ENCODE data around the gene BNC1. TPM values are rescaled to one million over a fixed set of nuclear protein-coding genes. Genes with fewer than 3 reads are reported as not detected.
"Not testable (repeated sequence)": the region's sequence is repeated elsewhere in the genome, so short reads cannot be mapped to it uniquely, and the experiment has no call there.

Gene BNC1
- polyA plus RNA-seq, 3 donors: 0.13 to 0.23 (median 0.23) TPM

DNA sequence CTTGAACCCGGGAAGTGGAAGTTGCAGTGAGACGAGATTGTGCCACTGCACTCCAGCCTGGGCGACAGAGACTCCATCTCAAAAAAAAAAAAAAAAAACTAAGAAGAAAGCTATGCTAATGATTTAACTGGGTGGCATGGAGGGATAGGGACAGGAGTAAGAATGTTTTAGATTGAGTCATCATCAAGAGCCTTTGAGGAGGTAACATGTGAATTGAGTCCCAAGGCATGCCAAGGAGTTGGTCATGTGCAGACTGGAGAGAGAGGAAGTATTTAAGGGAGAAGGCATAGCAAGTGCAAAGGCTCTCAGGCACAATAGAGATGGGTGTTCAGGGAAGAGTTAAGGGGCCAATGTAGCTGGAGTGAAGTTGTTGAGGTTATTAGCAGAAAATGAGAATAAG, 9.1 kb downstream of the BNC1 start:
- DNase-seq (ENCODE audit: extremely low read depth in 1 of 11, low read depth in 9 of 11, low spot score in 4 of 11): no peak

DNA sequence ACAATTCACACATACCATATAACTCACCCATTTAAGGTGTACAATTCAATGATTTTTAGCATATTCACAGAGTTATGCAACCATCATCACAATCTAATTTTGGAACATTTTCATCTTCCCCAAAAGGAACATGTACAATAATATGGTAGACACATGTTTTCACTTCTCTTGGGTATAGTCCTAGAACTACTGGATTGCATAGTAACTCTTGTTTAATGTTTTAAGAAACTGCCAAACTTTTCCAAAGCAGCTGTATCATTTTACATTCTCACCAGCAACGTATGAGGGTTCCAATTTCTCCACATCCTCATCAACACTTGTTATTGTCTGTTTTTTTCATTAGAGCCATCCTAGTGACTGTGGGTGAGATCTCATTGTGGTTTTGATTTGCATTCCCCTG, 14.3 kb downstream of the BNC1 start:
- DNase-seq (ENCODE audit: extremely low read depth in 1 of 11, low read depth in 9 of 11, low spot score in 4 of 11): no peak

DNA sequence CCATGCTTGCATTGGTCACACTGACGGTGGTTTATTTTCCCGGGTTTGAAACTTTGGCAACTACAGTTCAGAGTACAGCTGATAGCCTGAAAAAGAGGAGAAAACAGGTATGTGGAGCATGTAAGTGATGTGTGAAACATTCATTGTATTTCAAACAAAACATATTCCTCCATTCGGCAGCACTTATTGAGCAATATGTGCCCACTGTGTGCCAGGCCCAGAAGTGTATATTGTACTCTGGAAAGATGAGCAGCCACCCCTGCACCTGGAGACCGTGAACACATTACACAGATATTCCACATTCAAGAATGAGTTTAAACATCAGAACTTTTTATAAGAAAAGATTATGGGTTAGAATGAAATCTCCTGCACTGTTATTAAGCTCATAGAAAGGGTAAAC, 16.3 kb downstream of the BNC1 start:
- DNase-seq (ENCODE audit: extremely low read depth in 1 of 11, low read depth in 9 of 11, low spot score in 4 of 11): no peak

DNA sequence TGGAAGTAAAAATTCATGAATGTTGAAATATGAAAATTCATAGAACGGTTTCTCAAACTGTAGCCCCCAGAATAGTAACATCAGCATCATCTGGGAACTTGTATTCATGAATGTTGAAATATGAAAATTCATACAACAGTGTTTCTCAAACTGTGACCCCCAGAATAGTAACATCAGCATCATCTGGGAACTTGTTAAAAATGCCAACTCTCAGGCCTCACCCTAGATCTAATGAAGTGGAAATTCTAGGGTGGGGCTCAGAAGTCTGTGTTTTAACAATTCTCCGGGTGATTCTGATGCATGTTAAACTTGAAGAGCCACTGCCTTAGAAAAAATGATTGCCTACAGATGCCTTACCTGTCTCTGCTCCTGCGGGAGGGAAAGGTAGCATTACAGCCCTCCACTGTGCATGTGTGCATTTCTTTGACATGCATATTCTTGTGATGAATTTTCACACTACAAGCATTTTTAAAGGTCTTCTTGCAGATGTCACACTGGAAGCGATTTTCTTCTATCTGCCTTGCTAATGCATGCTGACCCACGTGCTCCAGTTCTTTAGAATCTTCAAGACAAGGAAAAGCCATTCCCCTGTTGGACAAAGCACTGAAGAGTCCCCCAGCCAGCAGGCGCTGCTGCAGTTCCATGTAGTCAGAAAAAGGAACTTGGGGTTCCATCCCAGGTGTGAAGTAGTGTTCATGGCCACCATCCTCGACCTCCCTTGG, 21.7 kb downstream of the BNC1 start:
- no peak for DNase-seq (ENCODE audit: extremely low read depth in 1 of 11, low read depth in 9 of 11, low spot score in 4 of 11)

DNA sequence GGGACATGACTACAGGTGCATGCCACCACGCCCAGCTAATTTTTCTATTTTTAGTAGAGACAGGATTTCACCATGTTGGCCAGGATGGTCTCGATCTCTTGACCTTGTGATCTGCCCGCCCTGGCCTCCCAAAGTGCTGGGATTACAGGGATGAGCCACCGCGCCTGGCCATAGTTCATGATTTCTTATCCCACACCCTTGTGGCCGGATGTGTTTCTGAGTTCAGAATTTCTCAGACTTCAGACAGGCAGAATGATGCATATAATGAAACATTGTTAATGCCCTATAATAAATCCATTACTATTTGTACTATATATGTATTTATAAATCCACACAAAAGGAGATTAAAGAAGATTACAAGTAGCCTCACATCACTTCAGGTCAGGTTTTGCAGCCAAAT, 22.3 kb downstream of the BNC1 start:
- DNase-seq (ENCODE audit: extremely low read depth in 1 of 11, low read depth in 9 of 11, low spot score in 4 of 11): not testable (repeated sequence)

DNA sequence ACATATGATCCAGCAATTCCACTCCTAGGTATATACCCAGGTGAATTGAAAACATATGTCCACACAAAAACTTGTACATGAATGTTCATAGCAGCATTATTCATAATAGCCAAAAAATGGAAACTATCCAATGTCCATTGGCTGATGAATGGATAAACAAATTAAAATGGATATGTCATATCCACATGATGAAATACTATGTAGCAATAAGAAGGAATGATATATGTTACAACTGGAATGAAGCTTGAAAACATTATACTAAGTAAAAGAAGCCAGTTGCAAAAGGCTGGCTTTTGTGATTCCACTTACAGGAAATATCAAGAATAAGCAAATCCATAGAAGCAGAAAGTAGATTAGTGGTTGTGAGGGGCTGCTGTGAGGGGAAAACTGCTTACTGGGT, 33.7 kb downstream of the BNC1 start:
- DNase-seq (ENCODE audit: extremely low read depth in 1 of 11, low read depth in 9 of 11, low spot score in 4 of 11): no peak

DNA sequence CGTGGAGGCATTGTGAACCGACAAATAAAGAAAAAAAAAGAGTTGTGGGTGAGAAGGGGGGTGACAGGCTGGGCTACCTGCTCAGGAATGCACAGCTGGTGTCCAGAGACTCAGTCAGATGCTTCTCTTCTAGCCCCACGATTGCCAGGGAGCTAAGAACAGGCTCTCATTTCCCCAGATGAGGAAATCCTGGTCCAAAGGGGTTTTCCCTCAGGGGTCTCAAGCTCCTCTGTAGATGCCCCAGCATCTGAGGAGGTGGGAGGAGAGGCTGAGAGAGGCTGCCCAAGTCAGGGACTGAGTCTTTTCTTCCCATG, 35.5 kb downstream of the BNC1 start:
- DNase-seq (ENCODE audit: extremely low read depth in 1 of 11, low read depth in 9 of 11, low spot score in 4 of 11): no peak

DNA sequence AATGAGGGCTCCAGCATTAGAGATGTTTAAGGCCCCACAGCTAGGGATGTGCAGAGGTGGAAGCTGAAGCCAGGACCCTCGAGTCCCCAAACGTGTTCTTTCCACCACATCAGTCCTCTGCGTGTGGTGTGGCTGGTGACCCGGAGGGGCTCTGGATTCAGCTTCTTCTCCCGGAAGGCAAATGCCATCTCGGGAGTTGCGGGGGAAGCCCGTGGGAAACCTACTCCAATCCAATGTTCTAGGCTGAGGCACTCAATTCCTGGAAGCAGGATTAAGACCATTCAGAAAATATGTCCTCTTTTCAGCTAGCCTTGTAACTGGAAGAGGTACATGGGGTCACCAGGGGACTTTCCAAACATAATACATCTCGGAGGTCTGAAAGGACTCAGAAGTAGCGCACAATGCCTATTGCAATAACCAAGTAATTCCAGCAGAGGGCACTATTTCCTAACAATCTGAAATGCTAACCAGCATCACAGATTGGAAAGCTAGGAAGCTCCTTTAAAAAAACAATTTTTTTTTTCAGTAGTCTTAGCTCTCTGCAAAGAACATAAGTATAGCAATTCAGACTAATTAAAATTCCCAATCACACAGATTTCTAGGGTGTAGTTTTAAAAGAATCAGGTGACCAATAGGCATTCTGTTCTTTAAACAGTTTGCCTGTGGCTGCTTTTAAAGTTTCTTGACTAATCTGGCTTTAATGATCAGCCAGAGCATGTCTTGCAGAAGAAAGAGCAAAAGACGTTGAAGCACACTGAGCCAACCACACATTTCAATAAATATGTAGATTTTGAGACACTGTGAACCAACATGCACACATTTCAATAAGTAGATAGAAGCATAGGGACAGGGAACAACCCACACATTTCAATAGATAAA, 36.1 kb downstream of the BNC1 start:
- peak; percentile 45 to 71 (median 60) for DNase-seq (ENCODE audit: extremely low read depth in 1 of 11, low read depth in 9 of 11, low spot score in 4 of 11)

DNA sequence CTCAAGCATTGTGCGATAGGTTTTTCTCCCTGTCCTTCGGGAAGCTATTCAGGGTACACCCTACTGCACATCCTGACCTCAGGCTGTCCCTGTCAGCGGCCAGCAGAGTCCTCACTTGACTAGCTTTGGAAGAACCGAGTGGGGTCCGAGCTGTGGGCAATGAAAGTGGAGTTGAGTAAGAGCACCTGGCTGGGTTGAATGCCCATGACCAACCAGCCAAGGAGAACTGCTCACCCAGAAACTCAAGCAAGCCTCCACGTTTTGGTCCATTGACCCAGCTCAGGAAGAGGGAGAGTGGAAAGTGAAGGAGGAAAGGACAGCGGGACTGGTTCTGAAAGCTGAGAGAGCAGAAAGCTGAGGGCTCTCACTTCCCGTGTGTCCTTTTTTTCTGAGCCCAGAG, 40.8 kb downstream of the BNC1 start:
- DNase-seq (ENCODE audit: extremely low read depth in 1 of 11, low read depth in 9 of 11, low spot score in 4 of 11): no peak

DNA sequence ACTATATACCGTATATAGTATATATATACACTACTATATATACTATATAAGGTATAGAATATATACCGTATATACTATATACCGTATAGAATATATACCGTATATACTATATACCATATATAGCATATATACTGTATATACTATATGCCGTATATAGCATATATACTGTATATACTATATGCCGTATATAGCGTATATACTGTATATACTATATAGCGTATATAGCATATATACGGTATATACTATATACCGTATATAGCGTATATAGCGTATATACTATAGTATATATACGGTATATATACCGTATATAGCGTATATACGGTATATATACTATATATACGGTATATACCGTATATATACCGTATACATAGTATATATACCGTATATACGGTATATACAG, 54.2 kb downstream of the BNC1 start:
- DNase-seq (ENCODE audit: extremely low read depth in 1 of 11, low read depth in 9 of 11, low spot score in 4 of 11): no peak

DNA sequence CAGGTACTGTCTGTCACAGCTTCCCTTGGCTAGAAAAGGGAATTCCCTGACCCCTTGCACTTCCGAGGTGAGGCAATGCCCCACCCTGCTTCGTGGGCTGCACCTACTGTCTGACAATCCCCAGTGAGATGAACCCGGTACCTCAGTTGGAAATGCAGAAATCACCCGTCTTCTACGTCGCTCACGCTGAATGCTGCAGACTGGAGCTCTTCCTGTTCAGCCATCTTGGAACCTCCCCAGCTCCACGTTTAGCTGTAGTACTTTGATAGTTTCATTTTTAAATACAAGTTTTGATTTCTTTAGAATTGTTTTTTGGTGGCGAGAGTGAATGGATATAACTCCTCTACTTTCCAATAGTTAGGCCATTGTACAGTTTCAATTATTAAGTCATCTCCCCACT, 59.0 kb downstream of the BNC1 start:
- no peak for DNase-seq (ENCODE audit: extremely low read depth in 1 of 11, low read depth in 9 of 11, low spot score in 4 of 11)

DNA sequence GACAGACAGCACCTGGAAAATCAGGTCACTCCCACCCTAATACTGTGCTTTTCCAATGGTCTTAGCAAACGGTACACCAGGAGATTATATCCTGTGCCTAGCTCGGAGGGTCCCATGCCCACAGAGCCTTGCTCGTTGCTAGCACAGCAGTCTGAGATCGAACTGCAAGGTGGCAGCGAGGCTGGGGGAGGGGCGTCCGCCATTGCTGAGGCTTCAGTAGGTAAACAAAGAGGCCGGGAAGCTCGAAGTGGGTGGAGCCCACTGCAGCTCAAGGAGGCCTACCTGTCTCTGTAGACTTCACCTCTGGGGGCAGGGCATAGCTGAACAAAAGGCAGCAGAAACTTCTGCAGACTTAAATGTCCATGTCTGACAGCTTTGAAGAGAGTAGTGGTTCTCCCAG, 62.7 kb downstream of the BNC1 start:
- not testable (repeated sequence) for DNase-seq (ENCODE audit: extremely low read depth in 1 of 11, low read depth in 9 of 11, low spot score in 4 of 11)

DNA sequence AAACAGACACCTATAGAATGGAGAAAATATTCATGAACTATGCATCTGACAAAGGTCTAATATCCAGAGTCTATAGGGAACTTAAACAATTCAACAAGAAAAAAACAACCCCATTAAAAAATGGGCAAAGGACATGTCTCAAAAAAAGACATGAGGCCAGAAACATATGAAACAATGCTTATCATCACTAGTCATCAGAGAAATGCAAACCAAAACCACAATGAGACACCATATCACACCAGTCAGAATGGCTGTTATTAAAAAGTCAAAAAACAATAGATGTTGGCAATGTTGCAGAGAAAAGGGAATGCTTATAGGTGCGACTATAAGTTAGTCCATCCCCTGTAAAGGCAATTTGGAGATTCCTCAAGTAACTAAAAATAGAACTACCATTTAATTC, 65.4 kb downstream of the BNC1 start:
- no peak for DNase-seq (ENCODE audit: extremely low read depth in 1 of 11, low read depth in 9 of 11, low spot score in 4 of 11)

DNA sequence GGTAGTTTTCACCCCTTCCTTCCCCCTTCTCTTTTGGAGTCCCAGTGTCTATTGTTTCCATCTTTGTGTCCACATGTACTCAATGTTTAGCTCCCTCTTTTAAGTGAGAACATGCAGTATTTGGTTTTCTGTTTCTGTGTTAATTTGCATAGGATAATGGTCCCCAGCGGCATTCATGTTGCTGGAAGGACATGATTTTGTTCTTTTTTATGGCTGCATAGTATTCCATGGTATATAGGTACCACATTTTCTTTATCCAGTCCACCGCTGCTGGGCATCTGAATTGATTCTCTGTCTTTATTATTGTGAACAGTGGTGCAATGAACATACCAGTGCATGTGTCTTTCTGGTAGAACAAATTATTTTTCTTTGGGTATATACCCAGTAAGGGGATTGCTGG, 69.2 kb downstream of the BNC1 start:
- DNase-seq (ENCODE audit: extremely low read depth in 1 of 11, low read depth in 9 of 11, low spot score in 4 of 11): no peak

DNA sequence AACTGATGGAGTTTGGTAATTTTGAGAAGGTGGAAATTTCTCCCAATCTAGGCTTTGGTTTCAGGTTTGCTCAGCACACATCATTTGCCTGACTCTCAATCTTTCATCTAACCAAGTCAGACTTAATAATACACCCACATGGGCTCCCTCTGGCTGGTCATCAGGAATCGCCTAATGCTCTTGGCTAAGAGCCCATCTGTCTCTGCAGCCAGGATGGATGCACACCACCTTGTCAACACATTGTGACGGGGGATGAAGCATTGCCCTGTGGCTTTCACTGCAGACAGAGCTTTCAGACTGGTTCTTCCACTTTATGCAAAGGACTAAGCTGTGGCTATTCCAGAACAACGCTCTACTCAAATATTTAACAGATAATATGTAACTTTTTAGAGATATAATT, 73.8 kb downstream of the BNC1 start:
- peak in 1 of 11 donors; percentile 11 for DNase-seq (ENCODE audit: extremely low read depth in 1 of 11, low read depth in 9 of 11, low spot score in 4 of 11)

DNA sequence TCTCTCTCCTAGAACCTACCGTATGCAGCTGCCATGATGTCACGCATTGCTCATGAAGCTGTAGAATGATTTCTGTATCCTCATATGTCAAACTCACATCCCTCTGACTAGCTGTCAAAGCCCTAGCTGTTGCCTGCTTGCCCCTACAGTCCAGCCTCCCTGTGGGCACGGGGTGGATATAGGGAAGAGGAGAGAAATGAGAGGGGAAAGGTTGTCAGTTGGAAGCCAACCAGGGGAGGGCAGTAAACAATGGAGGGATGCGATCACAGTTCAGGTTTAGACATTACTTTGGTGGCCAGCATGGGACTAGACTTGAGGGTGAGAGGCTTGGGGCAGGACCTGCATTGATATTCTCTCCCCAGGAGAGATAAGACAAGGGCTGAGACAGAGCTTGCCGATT, 75.1 kb downstream of the BNC1 start:
- DNase-seq (ENCODE audit: extremely low read depth in 1 of 11, low read depth in 9 of 11, low spot score in 4 of 11): no peak

DNA sequence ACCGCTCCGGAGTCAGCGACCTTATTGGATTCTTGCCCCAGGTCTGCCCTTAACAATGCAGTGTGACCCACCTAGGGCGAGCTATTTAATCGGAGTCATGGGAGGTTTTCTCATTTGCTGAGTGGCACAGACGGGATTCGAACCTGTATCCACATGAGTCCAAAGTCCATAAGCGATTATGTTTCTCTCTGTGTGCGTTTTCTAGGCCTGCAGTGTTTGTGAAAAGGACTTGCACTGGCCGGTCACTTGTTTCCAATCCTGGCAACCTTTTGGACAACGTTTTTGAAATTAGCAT, 76.2 kb downstream of the BNC1 start:
- DNase-seq (ENCODE audit: extremely low read depth in 1 of 11, low read depth in 9 of 11, low spot score in 4 of 11): peak in 2 of 11 donors; percentile 32 to 34

DNA sequence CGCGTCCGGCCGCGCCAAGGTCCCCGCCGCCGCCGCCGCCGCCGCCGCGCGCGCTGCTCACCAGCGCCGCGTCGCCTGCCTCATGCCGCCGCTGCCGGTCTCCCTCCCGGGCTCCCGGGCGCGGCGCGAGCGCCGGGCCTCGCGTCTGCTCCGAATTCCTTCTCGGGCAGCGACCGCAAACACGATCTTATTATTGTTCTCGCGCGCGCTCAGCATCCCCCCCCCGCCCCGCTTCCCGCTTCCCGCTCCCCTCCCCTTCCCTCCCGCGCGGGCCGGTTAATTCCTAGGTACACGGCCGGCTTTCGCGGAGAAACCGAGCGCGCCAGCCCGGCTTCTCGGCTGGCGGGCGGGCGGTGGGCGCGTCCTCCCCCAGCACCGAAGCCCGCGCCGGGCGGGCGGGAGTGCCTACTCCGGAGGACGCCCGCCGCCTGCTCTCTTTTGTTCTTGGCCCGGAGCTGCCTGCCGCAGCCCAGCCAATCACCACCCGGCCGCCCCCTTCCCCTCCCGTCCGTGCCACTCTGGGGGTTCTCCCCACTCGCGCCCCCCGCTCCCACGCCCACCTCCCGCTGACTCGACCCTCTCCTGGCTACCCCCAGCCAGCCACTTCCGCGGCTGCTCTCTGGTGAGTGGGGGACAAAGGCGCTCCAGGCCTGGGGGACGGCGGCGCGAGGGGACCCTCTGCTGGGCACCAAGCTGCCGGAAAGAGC, 76.7 kb downstream of the BNC1 start, which contains the start of gene HDGFL3:
Gene HDGFL3, minus strand, starts transcription at position 164 of the 707 bp plus-strand sequence. CDS start 409 bp downstream, outside the sequence.
- DNase-seq (ENCODE audit: extremely low read depth in 1 of 11, low read depth in 9 of 11, low spot score in 4 of 11): peak in 7 of 11 donors; percentile 32 to 73 (median 70)

DNA sequence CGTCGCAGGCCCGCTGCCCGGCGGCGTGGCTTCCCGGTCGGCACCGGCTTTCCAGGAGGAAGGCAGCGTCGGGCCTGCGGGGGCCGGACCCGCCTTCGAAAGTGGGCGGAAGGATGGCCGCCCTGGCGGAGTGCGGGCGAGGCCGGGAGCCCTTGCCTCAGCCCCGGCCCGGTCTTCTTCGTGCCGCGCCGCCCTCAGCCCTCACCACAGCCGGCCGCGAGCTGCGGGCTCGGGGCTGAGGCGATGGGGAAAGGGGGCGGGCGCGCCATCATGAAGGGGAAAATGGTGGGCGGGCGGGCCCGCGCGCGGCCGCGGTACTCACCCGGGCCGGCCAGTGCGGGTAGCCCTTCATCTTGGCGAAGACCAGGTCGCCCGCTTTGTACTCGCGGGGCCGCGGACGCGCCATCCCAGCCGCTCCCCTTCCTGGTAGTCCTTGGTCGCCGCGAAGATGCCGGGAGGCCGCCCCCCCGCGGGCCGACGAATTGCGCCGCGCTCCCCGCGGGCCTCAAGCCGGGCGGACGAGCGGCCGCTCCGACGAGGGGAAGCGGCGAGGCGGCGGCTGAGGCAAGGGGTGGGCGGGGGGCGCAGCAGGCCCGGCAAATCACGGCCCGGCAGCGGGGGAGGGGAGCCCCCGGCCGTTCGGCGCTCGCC, 77.3 kb downstream of the BNC1 start:
- peak in 6 of 11 donors; percentile 40 to 55 (median 46) for DNase-seq (ENCODE audit: extremely low read depth in 1 of 11, low read depth in 9 of 11, low spot score in 4 of 11)

Measured in renal cortex interstitium (tissue), 11 donors.